ENCODE results near the gene IL17A.

Gene IL17A

GRCh38 chr6:52186075-52186474 lies at the start of gene IL17A:
TSS of gene IL17A (plus strand) at chr6:52186375. CDS start at chr6:52186432, 57 bp downstream.
- DNase-seq (ENCODE audit: low read depth): no peak

GRCh38 chr6:52136934-52137467 lies 49.2 kb upstream of the IL17A start:
- DNase-seq (ENCODE audit: low read depth): no peak

DNA sequence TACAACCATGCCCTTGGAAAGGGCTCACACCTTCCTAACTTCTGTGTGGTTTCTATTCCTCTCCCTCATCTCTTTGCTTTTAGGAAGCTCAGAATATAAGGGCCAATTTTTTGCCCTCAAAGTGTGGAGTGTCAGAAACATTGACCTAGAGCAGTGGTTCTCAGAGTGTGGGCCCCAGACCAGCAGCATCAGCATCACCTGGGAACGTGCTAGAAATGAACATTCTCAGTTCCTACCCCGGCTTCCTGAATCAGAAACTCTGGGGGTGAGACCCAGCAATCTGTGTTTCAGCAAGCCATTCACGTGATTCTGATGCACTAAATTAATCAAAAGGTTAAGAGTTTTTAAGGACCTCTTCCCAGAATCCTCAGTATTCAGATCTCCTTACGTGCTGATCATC lies 47.9 kb upstream of the IL17A start:
- no peak for DNase-seq (ENCODE audit: low read depth)

DNA sequence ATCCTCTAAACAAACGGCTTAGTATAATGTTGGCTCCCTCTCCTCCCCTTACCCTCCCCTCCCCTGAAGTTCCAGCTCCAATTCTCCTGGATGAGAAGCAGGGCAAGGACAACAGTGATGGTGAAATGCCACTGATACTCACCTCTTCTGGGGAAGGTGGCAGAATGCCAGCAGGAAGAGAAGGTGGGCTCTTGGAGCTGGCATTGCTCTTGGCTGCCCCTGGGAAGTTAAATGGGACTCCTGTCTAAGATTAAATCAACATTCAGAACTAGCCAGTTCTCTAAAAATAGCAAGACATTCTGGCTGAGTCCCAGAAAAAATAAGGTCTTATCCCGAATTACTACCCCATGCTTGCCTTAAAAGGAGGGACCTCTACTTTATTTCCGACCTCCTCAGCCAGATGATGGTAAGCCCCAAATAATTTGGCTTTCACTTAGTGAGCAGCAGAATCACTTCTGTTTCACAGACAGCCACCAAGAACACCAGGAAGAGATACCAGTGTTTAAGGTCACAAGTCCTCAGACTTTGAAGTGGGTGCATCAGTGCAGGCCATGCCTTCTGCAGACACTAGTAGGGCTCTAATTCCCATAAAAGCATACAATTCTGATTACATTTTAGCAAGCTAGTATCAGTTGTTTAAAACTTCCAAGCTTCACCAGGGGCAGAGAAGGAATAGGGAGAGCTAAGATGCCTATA lies 46.0 kb upstream of the IL17A start:
- DNase-seq (ENCODE audit: low read depth): no peak

DNA sequence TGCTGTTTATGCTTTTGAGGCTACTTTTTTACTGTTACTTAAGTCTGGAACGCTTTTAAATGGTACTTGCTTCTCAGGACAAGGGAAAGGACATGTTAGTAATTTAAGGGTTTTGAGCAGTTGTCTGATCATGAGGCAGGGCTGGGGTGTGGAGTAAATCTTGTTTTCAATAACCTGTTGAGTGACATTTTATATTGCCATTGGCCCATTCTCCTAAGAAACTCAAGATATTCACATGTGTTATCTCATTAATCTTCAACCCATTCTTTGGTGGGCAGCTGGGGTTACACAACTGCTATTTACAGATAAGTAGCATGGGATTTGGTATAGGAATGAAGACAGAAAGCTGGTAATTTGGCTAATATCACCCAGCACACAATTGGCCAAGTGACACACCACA lies 44.6 kb upstream of the IL17A start:
- DNase-seq (ENCODE audit: low read depth): no peak

GRCh38 chr6:52142556-52142955 lies 43.6 kb upstream of the IL17A start:
- DNase-seq (ENCODE audit: low read depth): no peak

- DNase-seq (ENCODE audit: low read depth): no peak
Observed at GRCh38 chr6:52143551-52143950, 42.6 kb upstream of the IL17A start.

DNA sequence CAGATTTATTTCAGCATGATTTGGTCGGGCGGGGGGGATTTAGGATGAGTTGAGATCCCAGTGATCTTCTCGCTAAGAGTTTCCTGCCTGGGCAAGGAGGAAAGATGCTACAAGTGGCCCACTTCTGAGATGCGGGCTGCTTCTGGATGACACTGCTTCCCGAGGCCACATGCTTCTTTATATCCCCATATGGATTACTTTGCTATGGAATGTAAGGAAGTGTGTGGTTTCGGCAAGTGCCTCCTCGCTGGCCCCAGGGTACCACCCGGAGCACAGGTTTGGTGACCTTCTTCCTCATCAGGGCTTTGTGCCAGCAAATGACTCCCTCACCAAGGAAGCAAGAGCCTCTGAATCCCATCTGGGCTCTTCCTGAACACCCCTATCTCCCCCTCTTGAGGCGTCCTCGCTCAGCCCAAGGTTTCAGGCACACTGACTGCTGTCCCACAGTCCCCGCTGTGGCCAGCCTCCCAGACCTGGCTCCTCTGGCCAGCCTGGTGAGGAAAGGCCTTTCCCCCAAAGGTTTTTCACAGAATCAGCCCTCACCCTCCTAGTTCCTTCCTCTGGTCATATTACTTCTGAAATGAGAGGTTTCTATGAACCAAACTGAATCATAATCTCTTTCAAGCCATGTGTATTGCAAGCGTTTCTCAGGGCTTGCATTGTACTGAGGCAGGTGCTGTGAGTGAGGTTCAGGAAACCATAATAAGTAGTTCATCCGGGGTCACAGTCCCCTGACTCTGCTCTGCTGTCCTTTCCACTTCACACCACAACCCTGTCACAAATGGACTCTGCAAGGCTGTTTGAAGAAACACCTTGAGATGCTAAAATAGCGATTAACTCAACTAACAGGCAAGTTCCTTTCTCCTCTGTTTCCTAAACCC lies 41.7 kb upstream of the IL17A start:
- no peak for DNase-seq (ENCODE audit: low read depth)

DNA sequence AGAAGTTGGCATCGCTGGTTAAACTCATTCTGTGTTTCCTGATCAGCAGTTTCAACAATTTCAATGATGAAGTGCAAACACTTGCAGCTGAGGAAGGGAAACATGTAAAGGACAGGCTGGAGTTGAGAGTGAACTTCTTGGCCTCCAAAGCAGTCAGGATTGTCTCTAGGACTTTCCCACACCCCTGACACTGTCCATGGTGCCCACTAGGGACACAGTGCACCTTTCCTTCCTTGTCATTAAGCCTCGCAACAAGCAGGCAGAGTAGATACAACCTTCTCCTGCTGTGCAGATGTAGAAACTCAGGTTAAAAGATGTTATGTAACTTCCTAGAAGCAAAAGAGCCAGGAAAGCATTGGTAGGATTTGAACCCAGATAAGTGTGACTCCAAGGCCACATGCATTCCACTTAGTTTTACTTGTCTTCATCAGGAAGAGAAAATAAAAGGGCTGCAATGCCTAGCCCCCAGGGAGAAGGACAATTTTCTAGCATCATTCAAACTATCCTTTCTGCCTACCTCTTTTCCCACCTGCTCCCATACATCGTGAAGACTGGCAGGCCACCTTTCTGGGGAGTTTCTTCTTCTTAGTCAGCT lies 39.2 kb upstream of the IL17A start:
- no peak for DNase-seq (ENCODE audit: low read depth)

DNA sequence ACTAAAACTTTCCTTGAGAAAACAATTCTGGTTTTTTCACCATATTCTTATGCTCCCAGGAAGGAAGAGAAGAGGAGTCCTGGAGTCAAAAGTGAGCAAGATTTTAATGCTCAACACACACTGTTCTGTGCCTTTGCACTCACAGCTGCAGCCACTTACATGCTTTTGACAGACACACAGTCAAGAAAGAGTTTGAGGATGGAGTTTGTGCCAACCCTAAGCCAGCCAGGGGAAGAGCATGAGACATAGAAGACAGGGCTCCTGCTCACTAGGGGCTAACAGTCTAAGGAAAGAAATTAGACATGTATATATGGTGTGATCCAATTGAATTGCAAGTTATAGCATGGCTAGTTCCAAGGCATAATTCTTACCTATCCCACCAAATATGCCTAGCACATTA lies 37.1 kb upstream of the IL17A start:
- no peak for DNase-seq (ENCODE audit: low read depth)

GRCh38 chr6:52149949-52150348 lies 36.2 kb upstream of the IL17A start:
- no peak for DNase-seq (ENCODE audit: low read depth)

DNA sequence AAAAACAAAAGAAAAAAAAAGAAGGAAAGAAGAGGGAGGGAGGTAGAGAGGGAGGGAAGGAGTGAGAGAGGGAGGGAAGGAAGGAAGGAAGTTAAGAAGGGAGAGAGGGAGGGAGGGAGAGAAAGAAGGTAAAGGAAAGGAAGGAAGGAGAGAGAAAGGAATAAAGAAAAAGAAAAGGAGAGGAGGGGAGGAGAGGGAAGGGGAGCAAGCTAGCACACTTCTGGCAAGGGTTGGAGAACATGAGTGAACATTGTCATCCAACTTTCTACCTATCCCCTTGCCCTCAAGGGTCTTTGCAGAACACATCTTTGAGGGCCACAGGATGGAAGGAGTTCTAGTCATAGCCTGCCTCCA lies 34.1 kb upstream of the IL17A start:
- no peak for DNase-seq (ENCODE audit: low read depth)

- no peak for DNase-seq (ENCODE audit: low read depth)
Observed at GRCh38 chr6:52152711-52153160, 33.4 kb upstream of the IL17A start.

DNA sequence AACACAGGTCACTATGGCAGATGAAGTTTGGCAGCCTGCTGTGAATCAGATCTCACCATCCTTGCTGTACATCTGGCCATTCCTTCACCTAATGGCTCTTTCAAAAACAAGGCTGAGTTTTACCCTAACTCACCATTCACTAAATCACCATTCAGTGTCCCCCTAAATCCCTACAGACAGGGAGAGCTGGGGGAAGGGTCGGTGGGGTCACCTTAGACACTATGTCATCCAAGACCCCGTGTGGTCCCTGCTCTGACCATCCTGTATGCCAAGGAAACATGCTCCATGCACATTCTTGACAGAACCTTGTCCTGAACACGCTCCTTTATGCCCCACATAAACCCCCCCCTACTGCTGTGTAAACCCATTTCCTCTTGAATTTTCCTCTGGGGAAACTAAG lies 31.8 kb upstream of the IL17A start:
- no peak for DNase-seq (ENCODE audit: low read depth)

DNA sequence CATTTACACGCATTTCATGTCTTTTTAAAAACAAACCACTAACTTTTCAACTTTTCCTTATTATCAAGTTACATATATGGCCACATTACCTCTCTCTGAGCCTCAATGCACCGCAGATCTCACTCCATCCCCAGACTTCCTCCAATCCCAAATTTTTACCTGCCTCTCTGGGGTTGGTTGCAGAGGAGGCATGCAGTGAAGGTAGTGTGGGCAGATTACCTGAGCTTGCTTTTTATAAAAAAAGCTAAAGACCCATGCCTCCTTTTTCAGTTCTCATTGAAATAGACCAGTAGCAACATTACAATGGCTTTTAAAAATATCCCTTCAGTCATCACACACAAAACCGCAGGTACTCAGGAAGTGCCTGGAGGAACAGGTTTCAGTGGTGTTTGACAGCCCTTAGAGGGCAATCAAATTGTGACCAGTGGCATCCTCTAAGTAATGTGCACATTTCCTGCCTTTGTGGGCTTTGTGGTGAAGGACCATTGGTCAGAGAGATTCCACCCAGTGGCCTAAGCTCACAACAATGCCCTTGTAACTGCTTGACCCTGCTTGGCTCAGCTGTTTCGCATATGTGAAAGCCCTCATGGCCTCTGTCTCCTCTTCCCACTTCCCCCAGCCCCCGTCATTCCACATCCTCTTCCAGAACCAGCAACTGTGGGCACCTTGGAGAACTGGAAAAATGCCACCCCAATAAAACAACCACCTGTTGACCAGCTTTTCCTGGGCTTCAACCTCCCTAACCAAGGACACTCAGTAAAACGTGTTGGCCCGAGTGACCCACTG lies 30.2 kb upstream of the IL17A start:
- DNase-seq (ENCODE audit: low read depth): no peak

DNA sequence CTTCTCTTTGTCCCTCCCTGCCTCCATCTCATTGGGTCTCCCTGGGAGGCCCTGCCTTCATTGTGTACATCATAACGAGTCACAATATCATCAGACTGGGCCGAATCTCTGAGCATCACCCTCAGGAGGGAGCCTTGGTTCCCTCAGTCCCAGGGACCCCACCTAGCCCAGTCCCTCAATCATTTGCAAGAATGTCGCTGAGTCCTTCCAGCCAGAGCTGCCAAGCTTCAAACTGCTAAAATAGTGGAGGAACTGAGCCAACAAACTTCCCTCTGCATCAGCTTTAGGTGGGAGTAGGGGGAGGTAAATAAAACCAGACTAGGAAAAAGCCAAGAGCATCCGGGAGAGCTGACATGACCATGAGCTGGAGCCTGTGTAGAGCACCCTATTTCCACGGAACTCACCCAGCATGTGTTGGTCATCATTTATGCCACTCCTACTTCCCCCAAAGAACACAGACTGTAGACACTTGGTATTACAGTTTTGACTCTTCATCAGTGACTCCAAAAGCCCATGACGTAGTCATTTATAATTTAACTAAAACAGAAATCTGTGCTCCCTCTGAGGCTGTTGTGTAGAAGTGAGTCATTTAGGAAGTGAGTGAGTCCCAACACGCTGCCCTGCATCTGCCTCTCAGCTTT lies 28.8 kb upstream of the IL17A start:
- no peak for DNase-seq (ENCODE audit: low read depth)

GRCh38 chr6:52160472-52161104 lies 25.6 kb upstream of the IL17A start:
- DNase-seq (ENCODE audit: low read depth): no peak

DNA sequence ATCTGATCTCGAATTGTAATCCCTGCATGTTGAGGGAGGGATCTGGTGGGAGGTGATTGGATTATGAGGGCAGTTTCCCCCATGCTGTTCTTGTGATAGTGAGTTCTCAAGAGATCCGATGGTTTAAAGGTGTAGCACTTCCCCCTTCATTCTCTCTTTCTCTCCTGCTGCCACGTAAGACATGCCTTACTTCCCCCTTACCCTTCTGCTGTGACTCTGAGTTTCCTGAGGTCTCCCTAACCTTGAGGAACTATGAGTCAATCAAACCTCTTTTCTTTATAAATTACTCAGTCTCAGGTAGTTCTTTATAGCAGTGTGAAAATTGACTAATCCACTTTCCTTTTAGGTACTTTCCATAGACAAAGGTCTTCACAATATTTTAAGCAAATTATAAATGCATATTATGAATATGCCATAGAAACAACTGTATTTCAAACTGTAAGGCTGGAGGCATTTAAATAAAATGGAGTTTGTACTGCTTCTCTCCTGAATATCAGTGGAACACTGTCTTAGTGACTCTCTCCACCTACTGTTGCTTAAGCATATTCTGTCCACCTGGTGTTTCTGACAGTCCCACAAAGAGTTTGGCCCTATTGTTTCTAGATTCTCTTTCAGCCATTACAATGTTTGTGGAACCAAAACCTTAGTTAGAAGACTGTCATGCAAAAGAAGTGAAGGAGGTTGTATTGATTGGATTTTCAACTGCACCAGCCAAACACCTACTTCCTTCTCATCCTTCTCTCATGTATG lies 24.3 kb upstream of the IL17A start:
- no peak for DNase-seq (ENCODE audit: low read depth)

GRCh38 chr6:52162940-52163908 lies 23.0 kb upstream of the IL17A start:
- DNase-seq (ENCODE audit: low read depth): peak; percentile 2
